ENCODE data around the gene SLC15A1. TPM values are rescaled to one million over a fixed set of nuclear protein-coding genes. Genes with fewer than 3 reads are reported as not detected.

The SLC15A1 gene
- total and polyA plus RNA-seq, 8 donors = 0.15 to 9.9 (median 0.19) TPM; not detected in 5

GRCh38 chr13:98773921-98774320 is 21.4 kb upstream of the SLC15A1 start:
- Histone ChIP-seq H3K4me1 (no peaks in the 10 kb centered on the region), H3K27ac (no peak overlapping the region), H3K27me3 (peaks cover 0 to 4% (median 0%) of the 10 kb centered on the region in 3 donors), H3K36me3 (no peaks in the 10 kb centered on the region), H3K4me3 (no peak overlapping the region), H3K9me3 (no peaks in the 10 kb centered on the region)
- WGBS, 5 donors = 88 to 90% (median 89%) methylated on average over 16 to 20 of the region's 20 CpGs
- intact Hi-C loops (cut with DNase I; ENCODE audit: low total_unique reads) = no loop called here
- TF ChIP-seq CTCF (IDR thresholded peaks at IDR 0.05) (no peak), EP300 (IDR thresholded peaks at IDR 0.05) (no peak), POLR2AphosphoS5 (IDR thresholded peaks at IDR 0.05) (no peak)
- DNase-seq = no peak

GRCh38 chr13:98772794-98773452 is 20.5 kb upstream of the SLC15A1 start:
- TF ChIP-seq CTCF (IDR thresholded peaks at IDR 0.05) (no peak), EP300 (IDR thresholded peaks at IDR 0.05) (no peak), POLR2AphosphoS5 (IDR thresholded peaks at IDR 0.05) (no peak), POLR2A (IDR thresholded peaks at IDR 0.05) (no peak)
- no peaks in the 10 kb centered on the region for H3K9me3 ChIP-seq
- intact Hi-C loops (cut with DNase I; ENCODE audit: low total_unique reads) = no loop called here
- no peak for DNase-seq
- no peaks in the 10 kb centered on the region for H3K4me1 ChIP-seq
- H3K36me3 ChIP-seq = no peaks in the 10 kb centered on the region
- WGBS, 5 donors = 76 to 87% (median 83%) methylated on average over 12 of the region's 12 CpGs
- H3K4me3 ChIP-seq = no peak overlapping the region
- H3K27ac ChIP-seq = no peak overlapping the region
- H3K27me3 ChIP-seq = peaks cover 0 to 4% (median 0%) of the 10 kb centered on the region in 3 donors

- TF ChIP-seq POLR2AphosphoS5 (IDR thresholded peaks at IDR 0.05) (no peak), CTCF (IDR thresholded peaks at IDR 0.05) (no peak), EP300 (IDR thresholded peaks at IDR 0.05) (no peak), POLR2A (IDR thresholded peaks at IDR 0.05) (no peak)
- Histone ChIP-seq H3K4me1 (no peaks in the 10 kb centered on the region), H3K4me3 (no peak overlapping the region), H3K27ac (no peak overlapping the region), H3K27me3 (peaks cover 0 to 6% (median 3%) of the 10 kb centered on the region in 3 donors), H3K9me3 (no peaks in the 10 kb centered on the region), H3K36me3 (no peaks in the 10 kb centered on the region)
- WGBS, 5 donors = 53 to 71% (median 62%) methylated on average over 16 of the region's 16 CpGs
- DNase-seq = peak; percentile 12 to 32
- intact Hi-C loops (cut with DNase I; ENCODE audit: low total_unique reads) = no loop called here
Observed at GRCh38 chr13:98771838-98772611, 19.6 kb upstream of the SLC15A1 start.

GRCh38 chr13:98769736-98770135 is 17.3 kb upstream of the SLC15A1 start:
- TF ChIP-seq CTCF (IDR thresholded peaks at IDR 0.05) (no peak), POLR2AphosphoS5 (IDR thresholded peaks at IDR 0.05) (no peak), POLR2A (IDR thresholded peaks at IDR 0.05) (no peak), EP300 (IDR thresholded peaks at IDR 0.05) (no peak)
- no peak overlapping the region for H3K4me3 ChIP-seq
- 44 to 87% (median 80%) methylated on average over 7 of the region's 7 CpGs for WGBS, 5 donors
- intact Hi-C loops (cut with DNase I; ENCODE audit: low total_unique reads) = no loop called here
- DNase-seq = no peak
- no peak overlapping the region for H3K27ac ChIP-seq
- peaks cover 0 to 9% (median 3%) of the 10 kb centered on the region in 3 donors for H3K27me3 ChIP-seq
- no peaks in the 10 kb centered on the region for H3K9me3 ChIP-seq
- peaks cover 0 to 9% (median 0%) of the 10 kb centered on the region in 4 donors for H3K4me1 ChIP-seq
- H3K36me3 ChIP-seq = no peaks in the 10 kb centered on the region
